HL-60 (cell line): ENCODE results near the gene DOK1.

Experiments
- DNase-seq, 2 experiments: peaks; one replicate each; pipeline ENCODE4 v3.0.0-alpha.2; 2010 to 2020; ENCODE audit warnings: low read depth in 1 of 2, low spot score in 1 of 2
- H3K27ac ChIP-seq: fragments of 250-450 bp; sonication (Bioruptor Pico); replicated peaks from 2 replicates; pipeline ENCODE4 v1.5.1; 2020; ENCODE audit warnings: mild to moderate bottlenecking, moderate library complexity
- H3K27me3 ChIP-seq: fragments of 250-450 bp; sonication (Bioruptor Pico); 2 replicates; pipeline ENCODE4 v1.5.1; 2021; ENCODE audit warnings: mild to moderate bottlenecking, moderate library complexity; ENCODE audit not compliant: insufficient read depth, poor library complexity, severe bottlenecking
- H3K4me3 ChIP-seq: replicated peaks from 2 replicates; pipeline ENCODE4 v1.5.1; 2011; ENCODE audit warnings: mild to moderate bottlenecking, control low read depth, low read length; ENCODE audit not compliant: insufficient read depth
- GABPA ChIP-seq: IDR thresholded peaks from 2 replicates; pipeline ENCODE4 v1.6.1; 2012; ENCODE audit warnings: low read depth
- POLR2AphosphoS5 ChIP-seq: IDR thresholded peaks from 2 replicates; pipeline ENCODE4 v1.6.1; 2012; ENCODE audit warnings: low read depth
- SPI1 ChIP-seq: IDR thresholded peaks from 2 replicates; pipeline ENCODE4 v1.6.1; 2012; ENCODE audit warnings: low read depth, mild to moderate bottlenecking, borderline replicate concordance
- TF ChIP-seq, protein P1 (sequence below): IDR thresholded peaks from 2 replicates; pipeline ENCODE4 v1.6.1; 2012; ENCODE audit warnings: low read depth; ENCODE audit not compliant: insufficient replicate concordance
- TF ChIP-seq, protein P2 (sequence below): IDR thresholded peaks from one replicate; pipeline ENCODE4 v1.5.1; 2011; ENCODE audit warnings: low read length, control low read depth, inconsistent platforms; ENCODE audit not compliant: insufficient read depth

Gene DOK1

DNA sequence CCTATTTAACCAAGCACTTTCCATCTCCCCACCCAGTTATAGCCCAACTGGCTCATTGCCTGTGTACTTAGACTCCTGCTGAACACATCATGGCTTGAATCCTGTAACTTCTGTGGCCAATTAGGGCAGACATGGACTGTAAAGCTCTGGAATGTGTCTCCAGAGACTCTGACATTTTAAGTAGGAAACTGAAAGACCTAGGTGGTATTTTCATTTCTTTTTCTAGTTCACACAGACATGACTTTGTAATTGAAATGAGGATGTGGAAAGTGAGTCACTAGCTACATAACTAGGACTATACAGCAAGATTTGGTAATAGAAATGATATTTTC, 12.2 kb downstream of the DOK1 start:
- TF ChIP-seq GABPA (no peak), SPI1 (no peak), POLR2AphosphoS5 (no peak)
- TF ChIP-seq, protein P1, sequence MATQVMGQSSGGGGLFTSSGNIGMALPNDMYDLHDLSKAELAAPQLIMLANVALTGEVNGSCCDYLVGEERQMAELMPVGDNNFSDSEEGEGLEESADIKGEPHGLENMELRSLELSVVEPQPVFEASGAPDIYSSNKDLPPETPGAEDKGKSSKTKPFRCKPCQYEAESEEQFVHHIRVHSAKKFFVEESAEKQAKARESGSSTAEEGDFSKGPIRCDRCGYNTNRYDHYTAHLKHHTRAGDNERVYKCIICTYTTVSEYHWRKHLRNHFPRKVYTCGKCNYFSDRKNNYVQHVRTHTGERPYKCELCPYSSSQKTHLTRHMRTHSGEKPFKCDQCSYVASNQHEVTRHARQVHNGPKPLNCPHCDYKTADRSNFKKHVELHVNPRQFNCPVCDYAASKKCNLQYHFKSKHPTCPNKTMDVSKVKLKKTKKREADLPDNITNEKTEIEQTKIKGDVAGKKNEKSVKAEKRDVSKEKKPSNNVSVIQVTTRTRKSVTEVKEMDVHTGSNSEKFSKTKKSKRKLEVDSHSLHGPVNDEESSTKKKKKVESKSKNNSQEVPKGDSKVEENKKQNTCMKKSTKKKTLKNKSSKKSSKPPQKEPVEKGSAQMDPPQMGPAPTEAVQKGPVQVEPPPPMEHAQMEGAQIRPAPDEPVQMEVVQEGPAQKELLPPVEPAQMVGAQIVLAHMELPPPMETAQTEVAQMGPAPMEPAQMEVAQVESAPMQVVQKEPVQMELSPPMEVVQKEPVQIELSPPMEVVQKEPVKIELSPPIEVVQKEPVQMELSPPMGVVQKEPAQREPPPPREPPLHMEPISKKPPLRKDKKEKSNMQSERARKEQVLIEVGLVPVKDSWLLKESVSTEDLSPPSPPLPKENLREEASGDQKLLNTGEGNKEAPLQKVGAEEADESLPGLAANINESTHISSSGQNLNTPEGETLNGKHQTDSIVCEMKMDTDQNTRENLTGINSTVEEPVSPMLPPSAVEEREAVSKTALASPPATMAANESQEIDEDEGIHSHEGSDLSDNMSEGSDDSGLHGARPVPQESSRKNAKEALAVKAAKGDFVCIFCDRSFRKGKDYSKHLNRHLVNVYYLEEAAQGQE = no peak
- TF ChIP-seq, protein P2, sequence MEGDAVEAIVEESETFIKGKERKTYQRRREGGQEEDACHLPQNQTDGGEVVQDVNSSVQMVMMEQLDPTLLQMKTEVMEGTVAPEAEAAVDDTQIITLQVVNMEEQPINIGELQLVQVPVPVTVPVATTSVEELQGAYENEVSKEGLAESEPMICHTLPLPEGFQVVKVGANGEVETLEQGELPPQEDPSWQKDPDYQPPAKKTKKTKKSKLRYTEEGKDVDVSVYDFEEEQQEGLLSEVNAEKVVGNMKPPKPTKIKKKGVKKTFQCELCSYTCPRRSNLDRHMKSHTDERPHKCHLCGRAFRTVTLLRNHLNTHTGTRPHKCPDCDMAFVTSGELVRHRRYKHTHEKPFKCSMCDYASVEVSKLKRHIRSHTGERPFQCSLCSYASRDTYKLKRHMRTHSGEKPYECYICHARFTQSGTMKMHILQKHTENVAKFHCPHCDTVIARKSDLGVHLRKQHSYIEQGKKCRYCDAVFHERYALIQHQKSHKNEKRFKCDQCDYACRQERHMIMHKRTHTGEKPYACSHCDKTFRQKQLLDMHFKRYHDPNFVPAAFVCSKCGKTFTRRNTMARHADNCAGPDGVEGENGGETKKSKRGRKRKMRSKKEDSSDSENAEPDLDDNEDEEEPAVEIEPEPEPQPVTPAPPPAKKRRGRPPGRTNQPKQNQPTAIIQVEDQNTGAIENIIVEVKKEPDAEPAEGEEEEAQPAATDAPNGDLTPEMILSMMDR = no peak
- no peak overlapping the region for H3K27ac ChIP-seq
- H3K27me3 ChIP-seq = no peaks in the 10 kb centered on the region
- DNase-seq = no peak
- no peak overlapping the region for H3K4me3 ChIP-seq

- no peak overlapping the region for H3K27ac ChIP-seq
- H3K27me3 ChIP-seq = no peaks in the 10 kb centered on the region
- DNase-seq = no peak
- H3K4me3 ChIP-seq = no peak overlapping the region
- TF ChIP-seq GABPA (no peak), SPI1 (no peak), POLR2AphosphoS5 (no peak)
- TF ChIP-seq, protein P1 = no peak
- TF ChIP-seq, protein P2 = no peak
Observed at GRCh38 chr2:74567881-74568280, 13.4 kb downstream of the DOK1 start.

DNA sequence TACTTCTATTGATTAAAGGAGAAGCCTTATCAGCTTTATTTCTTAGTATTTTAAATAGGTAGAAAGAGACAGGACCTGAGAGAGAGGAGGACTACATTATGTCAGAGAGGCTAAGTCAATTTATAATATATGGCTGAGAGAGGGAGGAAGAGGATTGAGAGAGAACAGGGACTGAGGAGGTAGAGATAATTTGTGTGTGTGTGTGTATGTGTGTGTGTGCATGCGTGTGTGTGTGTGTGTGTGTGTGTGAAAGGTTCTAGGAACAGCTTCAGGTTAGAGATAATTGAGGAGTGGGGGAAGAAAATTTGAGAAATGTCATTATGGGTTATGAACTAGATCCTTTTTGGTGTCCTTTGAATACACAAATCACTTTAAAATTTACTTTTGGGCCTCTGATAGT, 15.2 kb downstream of the DOK1 start:
- TF ChIP-seq, protein P2 = no peak
- TF ChIP-seq SPI1 (no peak), GABPA (no peak), POLR2AphosphoS5 (no peak)
- TF ChIP-seq, protein P1 = no peak
- H3K27me3 ChIP-seq = no peaks in the 10 kb centered on the region
- H3K27ac ChIP-seq = no peak overlapping the region
- no peak for DNase-seq
- H3K4me3 ChIP-seq = no peak overlapping the region
